Measurements from ENCODE around the gene DNAH10. TPM values are rescaled to one million over a fixed set of nuclear protein-coding genes. Genes with fewer than 3 reads are reported as not detected.
A peak's percentile ranks its signal among the peaks of the same experiment; 100 is the strongest.

DNAH10 gene
- total and polyA plus RNA-seq, 2 of the 13 experiments (the other 11 are each of a cell fraction or from before 2014, with no cell fraction given): 0.01 to 0.02 TPM

- no peak for DNase-seq (ENCODE audit: low spot score)
- no peaks in the 10 kb centered on the region for H3K79me2 ChIP-seq (ENCODE audit: insufficient read depth, low read length)
- H3K4me2 ChIP-seq (ENCODE audit: low read depth, low read length): peak overlapping the region; percentile 76
- BruUV-seq (replicated peaks): no TSS peak
- peaks cover 27% of the 10 kb centered on the region for H3K4me1 ChIP-seq (ENCODE audit: insufficient read depth, low read length)
- POLR2A ChIA-PET: no interaction called here
- CTCF ChIA-PET (ENCODE audit: low intra/inter-chr PET ratio, low total read pairs): no interaction called here
- WGBS (ENCODE audit: low lambda C conversion rate): 13% methylated on average over 10 of the region's 10 CpGs
- H3K9me3 ChIP-seq (ENCODE audit: low read length): peaks cover 12% of the 10 kb centered on the region; the same call in 1 of the 2 replicates
- no peak overlapping the region for H3K27ac ChIP-seq (ENCODE audit: extremely low read length, insufficient read depth, low read length)
- H4K20me1 ChIP-seq (ENCODE audit: insufficient read depth, low read length): no peaks in the 10 kb centered on the region
- no peaks in the 10 kb centered on the region; a peak in 1 of 5 replicates for H3K27me3 ChIP-seq (ENCODE audit: control insufficient read depth in 1 of 2, insufficient read depth in 2 of 2, low read length in 2 of 2)
- H2AFZ ChIP-seq (ENCODE audit: low read length): peak overlapping the region; percentile 68
- no peaks in the 10 kb centered on the region for H3K36me3 ChIP-seq (replicated peaks in 1 of 2; ENCODE audit: control insufficient read depth in 1 of 2, insufficient read depth in 2 of 2, low read length in 2 of 2)
- in situ Hi-C loops (cut with HindIII; ENCODE audit: extremely low pct_ligation_motif_present, low pct_unique_long_range_greater_than_20kb): no loop called here
- peak; percentile 44 for FAIRE-seq
- intact Hi-C loops (cut with micrococcal nuclease; ENCODE audit: unreplicated experiment): no loop called here
- H3K9ac ChIP-seq (ENCODE audit: insufficient read depth, low read depth, low read length): no peak overlapping the region
- ATAC-seq: peak; percentile 76
- H3K4me3 ChIP-seq (replicated peaks in 1 of 3; ENCODE audit: insufficient read depth in 1 of 3, low read depth in 2 of 3, low read length in 3 of 3): peak overlapping the region in 2 of 3 experiments; percentile 27 to 33; a peak in 4 of 6 replicates
- TF ChIP-seq TFDP1 (CRISPR knock-in tag; IDR thresholded peaks at IDR 0.05; ENCODE audit: borderline replicate concordance) (peak; percentile 20; the same call in 1 of the 2 replicates), PRDM4 (CRISPR knock-in tag; IDR thresholded peaks at IDR 0.05; ENCODE audit: borderline replicate concordance) (no peak), ARID5B (CRISPR knock-in tag; IDR thresholded peaks at IDR 0.05) (peak; percentile 52), ZSCAN22 (CRISPR knock-in tag; IDR thresholded peaks at IDR 0.05) (0 out of 2 replicates have a peak, but pooled peaks have one; percentile 29), MED1 (CRISPR knock-in tag; IDR thresholded peaks at IDR 0.05) (peak; percentile 83), ZNF670 (CRISPR knock-in tag; IDR thresholded peaks at IDR 0.05; ENCODE audit: borderline replicate concordance) (0 out of 2 replicates have a peak, but pooled peaks have one; percentile 60), CBFB (CRISPR knock-in tag; IDR thresholded peaks at IDR 0.05) (no peak), MEIS2 (CRISPR knock-in tag; IDR thresholded peaks at IDR 0.05) (0 out of 2 replicates have a peak, but pooled peaks have one; percentile 37), MTERF4 (CRISPR knock-in tag; IDR thresholded peaks at IDR 0.05) (0 out of 2 replicates have a peak, but pooled peaks have one; percentile 1), ZNF382 (CRISPR knock-in tag; IDR thresholded peaks at IDR 0.05; ENCODE audit: borderline replicate concordance) (no peak), TOPORS (CRISPR knock-in tag; IDR thresholded peaks at IDR 0.05) (no peak), ZBTB21 (CRISPR knock-in tag; IDR thresholded peaks at IDR 0.05) (peak; percentile 24; the same call in 1 of the 2 replicates), ZZZ3 (CRISPR knock-in tag; IDR thresholded peaks at IDR 0.05; ENCODE audit: borderline replicate concordance) (0 out of 2 replicates have a peak, but pooled peaks have one; percentile 66), ZNF782 (CRISPR knock-in tag; IDR thresholded peaks at IDR 0.05; ENCODE audit: borderline replicate concordance) (peak; percentile 68; the same call in 1 of the 2 replicates), LCORL (IDR thresholded peaks at IDR 0.05) (no peak), LCORL (CRISPR knock-in tag; IDR thresholded peaks at IDR 0.05) (0 out of 2 replicates have a peak, but pooled peaks have one; percentile 18), SPEN (CRISPR knock-in tag; IDR thresholded peaks at IDR 0.05; ENCODE audit: low read depth) (peak; percentile 65; the same call in 1 of the 2 replicates)
Observed at GRCh38 chr12:123829561-123829960, 67.5 kb downstream of the DNAH10 start.
